ENCODE measurements around the gene PARP1.
A peak's percentile ranks its signal among the peaks of the same experiment; 100 is the strongest.
"Not testable (repeated sequence)": the region's sequence is repeated elsewhere in the genome, so short reads cannot be mapped to it uniquely, and the experiment has no call there.

Gene PARP1

GRCh38 chr1:226428791-226429461, 21.0 kb upstream of the PARP1 start:
- DNase-seq, result no peak

GRCh38 chr1:226428348-226428747, 20.5 kb upstream of the PARP1 start:
- no peak for DNase-seq

GRCh38 chr1:226427131-226427530, 19.2 kb upstream of the PARP1 start:
- no peak for DNase-seq

- not testable (repeated sequence) for DNase-seq
Measured at GRCh38 chr1:226426395-226426794, 18.5 kb upstream of the PARP1 start.

- DNase-seq, result no peak
Measured at GRCh38 chr1:226425431-226426031, 17.6 kb upstream of the PARP1 start.

- no peak for DNase-seq
Measured at GRCh38 chr1:226425004-226425378, 17.1 kb upstream of the PARP1 start.

- DNase-seq, result peak; percentile 41
Measured at GRCh38 chr1:226424221-226425003, 16.5 kb upstream of the PARP1 start.

GRCh38 chr1:226422478-226422877, 14.6 kb upstream of the PARP1 start:
- no peak for DNase-seq

- no peak for DNase-seq
Measured at GRCh38 chr1:226420897-226421296, 13.0 kb upstream of the PARP1 start.

GRCh38 chr1:226420328-226420727, 12.4 kb upstream of the PARP1 start:
- DNase-seq, result no peak

- no peak for DNase-seq
Measured at GRCh38 chr1:226419284-226420029, 11.6 kb upstream of the PARP1 start.

- no peak for DNase-seq
Measured at GRCh38 chr1:226417830-226418546, 10.1 kb upstream of the PARP1 start.

GRCh38 chr1:226417350-226417749, 9.5 kb upstream of the PARP1 start:
- no peak for DNase-seq

- no peak for DNase-seq
Measured at GRCh38 chr1:226414098-226414698, 6.3 kb upstream of the PARP1 start.

GRCh38 chr1:226411619-226412018, 3.7 kb upstream of the PARP1 start:
- DNase-seq, result no peak

GRCh38 chr1:226410958-226411357, 3.1 kb upstream of the PARP1 start:
- DNase-seq, result no peak

GRCh38 chr1:226409392-226409791, 1.5 kb upstream of the PARP1 start:
- DNase-seq, result no peak

- DNase-seq, result no peak
Measured at GRCh38 chr1:226408285-226409184, 642 bp upstream of the PARP1 start.

GRCh38 chr1:226407199-226407496, 745 bp downstream of the PARP1 start:
- DNase-seq, result no peak

GRCh38 chr1:226406401-226406881, 1.5 kb downstream of the PARP1 start:
- DNase-seq, result no peak

GRCh38 chr1:226405411-226405988, 2.4 kb downstream of the PARP1 start:
- no peak for DNase-seq

Measured in right hindlimb (tissue), 1 donor.